GM18861 (cell line): ENCODE measurements around the gene PTPRD.

ENCODE experiments used
- ATAC-seq: cut with Tn5 transposase; IDR thresholded peaks from one replicate; pipeline ENCODE4 v1.9.1; 2021; ENCODE audit not compliant: unreplicated experiment

The PTPRD gene

GRCh38 chr9:8637626-8638025 lies 1975.2 kb downstream of the PTPRD start:
- ATAC-seq, result no peak

- no peak for ATAC-seq
Measured at GRCh38 chr9:8633784-8634183, 1979.0 kb downstream of the PTPRD start.

- ATAC-seq, result no peak
Measured at GRCh38 chr9:8632493-8632892, 1980.3 kb downstream of the PTPRD start.

GRCh38 chr9:8628791-8629190 lies 1984.0 kb downstream of the PTPRD start:
- no peak for ATAC-seq

- no peak for ATAC-seq
Measured at GRCh38 chr9:8627976-8628679, 1984.7 kb downstream of the PTPRD start.

GRCh38 chr9:8622871-8623270 lies 1989.9 kb downstream of the PTPRD start:
- ATAC-seq, result no peak

GRCh38 chr9:8622222-8622802 lies 1990.5 kb downstream of the PTPRD start:
- no peak for ATAC-seq

GRCh38 chr9:8621416-8621815 lies 1991.4 kb downstream of the PTPRD start:
- no peak for ATAC-seq

- ATAC-seq, result no peak
Measured at GRCh38 chr9:8616414-8616813, 1996.4 kb downstream of the PTPRD start.

GRCh38 chr9:8614926-8615440 lies 1997.8 kb downstream of the PTPRD start:
- no peak for ATAC-seq

- no peak for ATAC-seq
Measured at GRCh38 chr9:8613346-8613825, 1999.4 kb downstream of the PTPRD start.

- ATAC-seq, result no peak
Measured at GRCh38 chr9:8611153-8611552, 2001.6 kb downstream of the PTPRD start.

- ATAC-seq, result no peak
Measured at GRCh38 chr9:8610256-8610655, 2002.5 kb downstream of the PTPRD start.

- no peak for ATAC-seq
Measured at GRCh38 chr9:8605096-8605495, 2007.7 kb downstream of the PTPRD start.

GRCh38 chr9:8604201-8604600 lies 2008.6 kb downstream of the PTPRD start:
- ATAC-seq, result no peak

GRCh38 chr9:8600914-8601680 lies 2011.7 kb downstream of the PTPRD start:
- ATAC-seq, result no peak

- no peak for ATAC-seq
Measured at GRCh38 chr9:8599937-8600336, 2012.9 kb downstream of the PTPRD start.

- no peak for ATAC-seq
Measured at GRCh38 chr9:8589476-8589875, 2023.3 kb downstream of the PTPRD start.

- no peak for ATAC-seq
Measured at GRCh38 chr9:8585036-8585435, 2027.8 kb downstream of the PTPRD start.

GRCh38 chr9:8579661-8580060 lies 2033.1 kb downstream of the PTPRD start:
- no peak for ATAC-seq

- ATAC-seq, result no peak
Measured at GRCh38 chr9:8576741-8577140, 2036.1 kb downstream of the PTPRD start.

- no peak for ATAC-seq
Measured at GRCh38 chr9:8574846-8575245, 2038.0 kb downstream of the PTPRD start.
